HepG2 (cell line): ENCODE results near the gene C7orf57. TPM values are rescaled to one million over a fixed set of nuclear protein-coding genes. Genes with fewer than 3 reads are reported as not detected.

Experiments
- ARNT ChIP-seq: fragments of 450-650 bp; IDR thresholded peaks from 2 replicates; pipeline ENCODE4 v1.6.1; 2017
- ATM ChIP-seq: fragments of 450-650 bp; IDR thresholded peaks from 2 replicates; pipeline ENCODE4 v1.7.1; 2017; ENCODE audit warnings: mild to moderate bottlenecking, borderline replicate concordance
- DNMT3B ChIP-seq: conservative IDR thresholded peaks from 2 replicates; pipeline ENCODE4 v1.6.1; 2016; ENCODE audit warnings: missing biosample characterization, control low read depth
- FOXK2 ChIP-seq: fragments of 450-650 bp; IDR thresholded peaks from 2 replicates; pipeline ENCODE4 v1.6.1; 2016
- HDAC1 ChIP-seq: sonication (generic); formaldehyde crosslinking; IDR thresholded peaks from 2 replicates; pipeline ENCODE4 v1.5.1; 2020; ENCODE audit warnings: mild to moderate bottlenecking, missing genetic modification reagents
- IRF2 ChIP-seq: IDR thresholded peaks from 2 replicates; pipeline ENCODE4 v1.6.1; 2018; ENCODE audit warnings: missing genetic modification reagents, missing compliant biosample characterization
- KDM3A ChIP-seq: IDR thresholded peaks from 2 replicates; pipeline ENCODE4 v1.6.1; 2018; ENCODE audit warnings: low read depth, missing compliant biosample characterization
- KDM4B ChIP-seq: sonication (generic); formaldehyde crosslinking; IDR thresholded peaks from 2 replicates; pipeline ENCODE4 v1.4.0; 2020; ENCODE audit warnings: missing genetic modification reagents
- KMT2A ChIP-seq: sonication (generic); formaldehyde crosslinking; IDR thresholded peaks from 2 replicates; pipeline ENCODE4 v1.4.0; 2020; ENCODE audit warnings: missing genetic modification reagents
- MAFG ChIP-seq: sonication (generic); formaldehyde crosslinking; IDR thresholded peaks from 2 replicates; pipeline ENCODE4 v1.5.1; 2020; ENCODE audit warnings: mild to moderate bottlenecking, missing genetic modification reagents
- MAFK ChIP-seq, 2 experiments: IDR thresholded peaks in 1 of 2; conservative IDR thresholded peaks in 1 of 2; 2 replicates each; pipeline ENCODE4 v1.6.1; 2011; ENCODE audit warnings: improper control_type of control experiment in 2 of 2, low read length in 2 of 2
- NFE2L1 ChIP-seq: sonication (generic); formaldehyde crosslinking; IDR thresholded peaks from 2 replicates; pipeline ENCODE4 v1.4.0; 2020; ENCODE audit warnings: missing genetic modification reagents, mild to moderate bottlenecking, borderline replicate concordance
- NFE2L2 ChIP-seq: fragments of 150-350 bp; IDR thresholded peaks from 2 replicates; pipeline ENCODE4 v1.6.1; 2014; ENCODE audit warnings: low read length
- NRL ChIP-seq: sonication (generic); formaldehyde crosslinking; IDR thresholded peaks from 2 replicates; pipeline ENCODE4 v1.5.0; 2020; ENCODE audit warnings: missing genetic modification reagents, mild to moderate bottlenecking, moderate library complexity, borderline replicate concordance
- PITX1 ChIP-seq: sonication (generic); formaldehyde crosslinking; IDR thresholded peaks from 2 replicates; pipeline ENCODE4 v1.5.1; 2020; ENCODE audit warnings: mild to moderate bottlenecking, missing genetic modification reagents
- PPARG ChIP-seq: conservative IDR thresholded peaks from 2 replicates; pipeline ENCODE4 v1.6.1; 2016; ENCODE audit warnings: missing biosample characterization, missing genetic modification reagents
- RARA ChIP-seq: IDR thresholded peaks from 2 replicates; pipeline ENCODE4 v1.6.1; 2016; ENCODE audit warnings: missing genetic modification reagents, missing compliant biosample characterization
- SUZ12 ChIP-seq: fragments of 150-350 bp; IDR thresholded peaks from 2 replicates; pipeline ENCODE4 v1.6.1; 2014; ENCODE audit warnings: low read depth, low read length
- TBL1XR1 ChIP-seq: fragments of 150-350 bp; IDR thresholded peaks from 2 replicates; pipeline ENCODE4 v1.6.1; 2014; ENCODE audit warnings: borderline replicate concordance, low read length; ENCODE audit not compliant: partially characterized antibody
- TCF7 ChIP-seq: sonication (generic); IDR thresholded peaks from 2 replicates; pipeline ENCODE4 v1.6.1; 2016; ENCODE audit warnings: antibody characterized with exemption, low read depth
- ZFP36L1 ChIP-seq: sonication (generic); formaldehyde crosslinking; IDR thresholded peaks from 2 replicates; pipeline ENCODE4 v1.8.0; 2022; ENCODE audit warnings: mild to moderate bottlenecking, missing genetic modification reagents, moderate library complexity
- ZKSCAN1 ChIP-seq: fragments of 150-350 bp; IDR thresholded peaks from 2 replicates; pipeline ENCODE4 v1.6.1; 2014; ENCODE audit warnings: low read length
- ZKSCAN8 ChIP-seq: IDR thresholded peaks from 2 replicates; pipeline ENCODE4 v1.6.1; 2016; ENCODE audit warnings: borderline replicate concordance, missing genetic modification reagents, missing compliant biosample characterization
- ZMYM4 ChIP-seq: sonication (generic); formaldehyde crosslinking; IDR thresholded peaks from 2 replicates; pipeline ENCODE4 v1.8.1; 2023; ENCODE audit warnings: mild to moderate bottlenecking, missing genetic modification reagents
- ZNF10 ChIP-seq: sonication (generic); formaldehyde crosslinking; IDR thresholded peaks from 2 replicates; pipeline ENCODE4 v1.4.0; 2020; ENCODE audit warnings: mild to moderate bottlenecking, low read depth, missing genetic modification reagents, borderline replicate concordance
- ZNF264 ChIP-seq: sonication (generic); formaldehyde crosslinking; IDR thresholded peaks from 2 replicates; pipeline ENCODE4 v1.4.0; 2020; ENCODE audit warnings: missing genetic modification reagents
- ZNF317 ChIP-seq: sonication (generic); formaldehyde crosslinking; IDR thresholded peaks from 2 replicates; pipeline ENCODE4 v1.5.0; 2020; ENCODE audit warnings: mild to moderate bottlenecking, missing genetic modification reagents
- ZNF468 ChIP-seq: sonication (generic); formaldehyde crosslinking; IDR thresholded peaks from 2 replicates; pipeline ENCODE4 v1.8.0; 2022; ENCODE audit warnings: mild to moderate bottlenecking, moderate library complexity, missing genetic modification reagents
- ZNF484 ChIP-seq: sonication (generic); formaldehyde crosslinking; IDR thresholded peaks from 2 replicates; pipeline ENCODE4 v1.5.1; 2020; ENCODE audit warnings: mild to moderate bottlenecking, low read depth, missing genetic modification reagents, borderline replicate concordance
- ZNF691 ChIP-seq: sonication (generic); formaldehyde crosslinking; IDR thresholded peaks from 2 replicates; pipeline ENCODE4 v1.4.0; 2020; ENCODE audit warnings: missing genetic modification reagents, low read depth, mild to moderate bottlenecking, borderline replicate concordance
- ZNF768 ChIP-seq: sonication (generic); formaldehyde crosslinking; IDR thresholded peaks from 2 replicates; pipeline ENCODE4 v1.4.0; 2020; ENCODE audit warnings: missing genetic modification reagents
- polyA plus RNA-seq, 8 experiments: library from polyadenylated mRNA; depleted of rRNA in 3 of 8; stranded (reverse) in 7 of 8; unstranded in 1 of 8; fragments of >200 nt; fragmentation: Illumina TruSeq in 4 of 8; extraction: Trizol in 4 of 8; gene quantifications; 2 replicates each; pipeline versions ENCODE4 v1.2.1 to v1.2.3, GENCODE V29; 2011 to 2016; ENCODE audit warnings: low read depth in 4 of 8, missing spikeins in 1 of 8, mixed read lengths in 1 of 8; ENCODE audit not compliant: insufficient read depth in 1 of 8
- total RNA-seq, 5 experiments: library from RNA; depleted of rRNA; stranded (reverse); fragments of >200 nt; fragmentation: Illumina TruSeq; extraction: Trizol; gene quantifications; 2 replicates each; pipeline ENCODE4 v1.2.3, GENCODE V29; 2016; ENCODE audit warnings: low read depth in 1 of 5
- TF ChIP-seq, protein P1 (sequence below): sonication (generic); formaldehyde crosslinking; IDR thresholded peaks from 2 replicates; pipeline ENCODE4 v1.4.0; 2020; ENCODE audit warnings: missing genetic modification reagents
- TF ChIP-seq, protein P2 (sequence below): sonication (generic); formaldehyde crosslinking; conservative IDR thresholded peaks from 2 replicates; pipeline ENCODE4 v1.4.0; 2020; ENCODE audit warnings: missing genetic modification reagents

C7orf57 gene
- total and polyA plus RNA-seq, 2 of the 13 experiments (the other 11 are each of a cell fraction or from before 2014, with no cell fraction given): not detected

GRCh38 chr7:48088559-48089045 lies 53.3 kb downstream of the C7orf57 start (continued):
- TF ChIP-seq, protein P1, sequence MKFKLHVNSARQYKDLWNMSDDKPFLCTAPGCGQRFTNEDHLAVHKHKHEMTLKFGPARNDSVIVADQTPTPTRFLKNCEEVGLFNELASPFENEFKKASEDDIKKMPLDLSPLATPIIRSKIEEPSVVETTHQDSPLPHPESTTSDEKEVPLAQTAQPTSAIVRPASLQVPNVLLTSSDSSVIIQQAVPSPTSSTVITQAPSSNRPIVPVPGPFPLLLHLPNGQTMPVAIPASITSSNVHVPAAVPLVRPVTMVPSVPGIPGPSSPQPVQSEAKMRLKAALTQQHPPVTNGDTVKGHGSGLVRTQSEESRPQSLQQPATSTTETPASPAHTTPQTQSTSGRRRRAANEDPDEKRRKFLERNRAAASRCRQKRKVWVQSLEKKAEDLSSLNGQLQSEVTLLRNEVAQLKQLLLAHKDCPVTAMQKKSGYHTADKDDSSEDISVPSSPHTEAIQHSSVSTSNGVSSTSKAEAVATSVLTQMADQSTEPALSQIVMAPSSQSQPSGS (CRISPR knock-in tag): no peak
- TF ChIP-seq KDM3A (CRISPR knock-in tag) (no peak), ZNF468 (no peak), PITX1 (CRISPR knock-in tag) (0 out of 2 replicates have a peak, but pooled peaks have one; percentile 48), ZNF768 (CRISPR knock-in tag) (no peak), IRF2 (CRISPR knock-in tag) (0 out of 2 replicates have a peak, but pooled peaks have one; percentile 6), MAFK (conservative IDR thresholded peaks at IDR 0.05 in 1 of 2, IDR thresholded peaks at IDR 0.05 in 1 of 2; ENCODE audit: low read length in 2 of 2) (no peak), ZNF691 (CRISPR knock-in tag) (no peak; the same call in 1 of the 2 replicates), ZKSCAN8 (CRISPR knock-in tag) (no peak), ZKSCAN1 (no peak), ZNF10 (no peak), MAFG (CRISPR knock-in tag) (no peak), HDAC1 (peak; percentile 43), SUZ12 (no peak), KDM4B (CRISPR knock-in tag) (no peak), ZNF317 (CRISPR knock-in tag) (no peak), DNMT3B (no peak), NFE2L1 (CRISPR knock-in tag) (no peak), NRL (CRISPR knock-in tag) (no peak), ZNF484 (no peak; the same call in 1 of the 2 replicates), NFE2L2 (no peak), FOXK2 (0 out of 2 replicates have a peak, but pooled peaks have one; percentile 14), RARA (CRISPR knock-in tag) (no peak; the same call in 1 of the 2 replicates), ARNT (no peak), TBL1XR1 (no peak), PPARG (no peak), ZMYM4 (0 out of 2 replicates have a peak, but pooled peaks have one; percentile 52), ATM (no peak), ZFP36L1 (CRISPR knock-in tag) (no peak), ZNF264 (CRISPR knock-in tag) (no peak), KMT2A (no peak), TCF7 (no peak)
- TF ChIP-seq, protein P2, sequence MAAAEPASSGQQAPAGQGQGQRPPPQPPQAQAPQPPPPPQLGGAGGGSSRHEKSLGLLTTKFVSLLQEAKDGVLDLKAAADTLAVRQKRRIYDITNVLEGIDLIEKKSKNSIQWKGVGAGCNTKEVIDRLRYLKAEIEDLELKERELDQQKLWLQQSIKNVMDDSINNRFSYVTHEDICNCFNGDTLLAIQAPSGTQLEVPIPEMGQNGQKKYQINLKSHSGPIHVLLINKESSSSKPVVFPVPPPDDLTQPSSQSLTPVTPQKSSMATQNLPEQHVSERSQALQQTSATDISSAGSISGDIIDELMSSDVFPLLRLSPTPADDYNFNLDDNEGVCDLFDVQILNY: no peak
